SU-DHL-6 (cell line): ENCODE measurements around the gene UGT1A10.
"Not testable (repeated sequence)": the region's sequence is repeated elsewhere in the genome, so short reads cannot be mapped to it uniquely, and the experiment has no call there.

Experiments used
- H2AFZ ChIP-seq: fragments of 200-600 bp; sonication (generic); 2 replicates; pipeline ENCODE4 v1.6.1; 2014; ENCODE audit warnings: low read depth, mild to moderate bottlenecking, moderate library complexity, mixed read lengths, antibody characterized with exemption, low read length; ENCODE audit not compliant: severe bottlenecking
- H3F3A ChIP-seq: fragments of 200-600 bp; shearing (Covaris generic); 2 replicates; pipeline ENCODE4 v1.6.0; 2016; ENCODE audit warnings: antibody characterized with exemption, mild to moderate bottlenecking; ENCODE audit not compliant: insufficient read depth
- H3K27ac ChIP-seq: fragments of 200-600 bp; sonication (generic); 2 replicates; pipeline ENCODE4 v1.5.1; 2016; ENCODE audit warnings: low read depth, mild to moderate bottlenecking, low read length, moderate library complexity, mixed read lengths
- H3K27me3 ChIP-seq: fragments of 200-600 bp; sonication (generic), shearing (Covaris generic); 2 replicates; pipeline ENCODE4 v1.6.0; 2014; ENCODE audit warnings: mild to moderate bottlenecking, low read length
- H3K36me3 ChIP-seq: fragments of 200-600 bp; sonication (generic); 2 replicates; pipeline ENCODE4 v1.6.1; 2014; ENCODE audit warnings: mild to moderate bottlenecking, low read length, mixed read lengths
- H3K4me2 ChIP-seq: fragments of 300-600, 200-600 bp; shearing (Covaris generic), sonication (generic); 2 replicates; pipeline ENCODE4 v1.6.0; 2014; ENCODE audit warnings: low read length, low read depth, mild to moderate bottlenecking; ENCODE audit not compliant: poor library complexity, severe bottlenecking
- H3K4me3 ChIP-seq: fragments of 200-600 bp; sonication (generic); 2 replicates; pipeline ENCODE4 v1.5.1; 2014; ENCODE audit warnings: antibody characterized with exemption, low read length, mild to moderate bottlenecking, mixed read lengths; ENCODE audit not compliant: insufficient read depth, poor library complexity, severe bottlenecking
- H3K79me2 ChIP-seq: fragments of 200-600 bp; sonication (generic); 2 replicates; pipeline ENCODE4 v1.6.1; 2014; ENCODE audit warnings: mild to moderate bottlenecking, low read length, moderate library complexity; ENCODE audit not compliant: insufficient read depth
- H3K9ac ChIP-seq: fragments of 200-600 bp; sonication (generic); 2 replicates; pipeline ENCODE4 v1.7.0; 2014; ENCODE audit warnings: mild to moderate bottlenecking, low read length
- H3K9me2 ChIP-seq: fragments of 200-600 bp; sonication (generic); replicated peaks from 2 replicates; pipeline ENCODE4 v1.6.1; 2014; ENCODE audit warnings: low read length; ENCODE audit not compliant: insufficient read depth
- H3K9me3 ChIP-seq: fragments of 200-600 bp; sonication (generic); 2 replicates; pipeline ENCODE4 v1.6.1; 2014; ENCODE audit warnings: low read length, mixed read lengths; ENCODE audit not compliant: insufficient read depth
- H4K20me1 ChIP-seq: fragments of 200-600 bp; sonication (generic); 2 replicates; pipeline ENCODE4 v1.6.1; 2014; ENCODE audit warnings: low read depth, mild to moderate bottlenecking, antibody characterized with exemption, low read length, moderate library complexity, mixed read lengths
- EZH2phosphoT487 ChIP-seq: fragments of 200-600 bp; sonication (generic), shearing (Covaris generic); conservative IDR thresholded peaks from 2 replicates; pipeline ENCODE4 v1.6.1; 2018; ENCODE audit warnings: mild to moderate bottlenecking, antibody characterized with exemption, low read length, moderate library complexity, mixed read lengths
- TF ChIP-seq, protein P1 (sequence below): fragments of 200-600 bp; sonication (generic); IDR thresholded peaks from one replicate; pipeline ENCODE4 v1.5.1; 2017; ENCODE audit warnings: antibody characterized with exemption, mild to moderate bottlenecking, low read length, moderate library complexity; ENCODE audit not compliant: insufficient read depth, poor library complexity, severe bottlenecking

UGT1A10 gene

DNA sequence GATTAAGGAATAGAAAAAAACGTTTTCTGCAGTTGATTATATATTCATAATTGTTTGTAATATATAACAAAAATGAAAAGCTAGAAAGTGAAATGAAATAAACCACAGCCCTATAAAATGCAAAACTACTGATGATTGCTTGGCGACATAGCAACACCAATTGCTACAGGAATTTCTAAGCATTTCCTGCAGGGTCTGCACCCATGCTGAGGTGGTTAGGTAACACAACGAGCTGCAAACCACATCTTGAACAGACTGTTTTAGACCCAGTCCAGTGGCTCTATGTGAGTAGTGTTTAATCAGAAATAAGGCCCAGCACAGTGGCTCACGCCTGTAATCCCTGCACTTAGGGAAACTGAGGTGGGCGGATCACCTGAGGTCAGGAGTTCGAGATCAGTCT, 18.3 kb downstream of the UGT1A10 start:
- Histone ChIP-seq H3K9me3 (no peaks in the 10 kb centered on the region), H3F3A (no peaks in the 10 kb centered on the region), H2AFZ (no peak overlapping the region), H3K9me2 (no peaks in the 10 kb centered on the region), H3K9ac (no peak overlapping the region), H3K36me3 (no peaks in the 10 kb centered on the region; the same call in 1 of the 2 replicates), H4K20me1 (no peaks in the 10 kb centered on the region), H3K4me2 (no peak overlapping the region), H3K27me3 (no peaks in the 10 kb centered on the region), H3K79me2 (no peaks in the 10 kb centered on the region), H3K4me3 (no peak overlapping the region), H3K27ac (no peak overlapping the region)
- no peak for TF ChIP-seq EZH2phosphoT487
- TF ChIP-seq, protein P1, sequence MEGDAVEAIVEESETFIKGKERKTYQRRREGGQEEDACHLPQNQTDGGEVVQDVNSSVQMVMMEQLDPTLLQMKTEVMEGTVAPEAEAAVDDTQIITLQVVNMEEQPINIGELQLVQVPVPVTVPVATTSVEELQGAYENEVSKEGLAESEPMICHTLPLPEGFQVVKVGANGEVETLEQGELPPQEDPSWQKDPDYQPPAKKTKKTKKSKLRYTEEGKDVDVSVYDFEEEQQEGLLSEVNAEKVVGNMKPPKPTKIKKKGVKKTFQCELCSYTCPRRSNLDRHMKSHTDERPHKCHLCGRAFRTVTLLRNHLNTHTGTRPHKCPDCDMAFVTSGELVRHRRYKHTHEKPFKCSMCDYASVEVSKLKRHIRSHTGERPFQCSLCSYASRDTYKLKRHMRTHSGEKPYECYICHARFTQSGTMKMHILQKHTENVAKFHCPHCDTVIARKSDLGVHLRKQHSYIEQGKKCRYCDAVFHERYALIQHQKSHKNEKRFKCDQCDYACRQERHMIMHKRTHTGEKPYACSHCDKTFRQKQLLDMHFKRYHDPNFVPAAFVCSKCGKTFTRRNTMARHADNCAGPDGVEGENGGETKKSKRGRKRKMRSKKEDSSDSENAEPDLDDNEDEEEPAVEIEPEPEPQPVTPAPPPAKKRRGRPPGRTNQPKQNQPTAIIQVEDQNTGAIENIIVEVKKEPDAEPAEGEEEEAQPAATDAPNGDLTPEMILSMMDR: no peak

DNA sequence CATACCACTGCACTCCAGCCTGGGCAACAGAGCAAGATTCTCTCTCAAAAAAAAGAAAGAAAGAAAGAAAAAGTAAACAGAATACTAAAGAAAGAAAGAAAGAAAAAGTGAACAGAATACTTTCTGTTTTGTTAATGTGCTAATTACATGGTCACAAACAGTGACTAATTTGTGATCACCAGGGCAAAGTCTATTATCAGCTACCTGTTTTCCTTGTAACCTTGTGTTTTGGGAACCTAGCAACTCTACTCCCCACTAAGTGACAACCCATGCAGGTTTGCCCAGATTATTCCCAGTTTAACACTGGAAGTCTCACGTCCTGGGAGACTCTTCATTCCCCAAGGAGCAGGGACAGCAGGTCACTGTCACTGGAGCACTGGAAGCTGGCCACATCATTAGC, 18.8 kb downstream of the UGT1A10 start:
- Histone ChIP-seq H3K9me3 (no peaks in the 10 kb centered on the region), H3K9me2 (no peaks in the 10 kb centered on the region), H3K4me3 (no peak overlapping the region), H3K36me3 (no peaks in the 10 kb centered on the region), H3K27ac (no peak overlapping the region), H3K79me2 (no peaks in the 10 kb centered on the region), H3F3A (no peaks in the 10 kb centered on the region), H3K27me3 (no peaks in the 10 kb centered on the region), H3K4me2 (no peak overlapping the region), H2AFZ (no peak overlapping the region), H4K20me1 (no peaks in the 10 kb centered on the region), H3K9ac (no peak overlapping the region)
- TF ChIP-seq, protein P1: no peak
- TF ChIP-seq EZH2phosphoT487: no peak

DNA sequence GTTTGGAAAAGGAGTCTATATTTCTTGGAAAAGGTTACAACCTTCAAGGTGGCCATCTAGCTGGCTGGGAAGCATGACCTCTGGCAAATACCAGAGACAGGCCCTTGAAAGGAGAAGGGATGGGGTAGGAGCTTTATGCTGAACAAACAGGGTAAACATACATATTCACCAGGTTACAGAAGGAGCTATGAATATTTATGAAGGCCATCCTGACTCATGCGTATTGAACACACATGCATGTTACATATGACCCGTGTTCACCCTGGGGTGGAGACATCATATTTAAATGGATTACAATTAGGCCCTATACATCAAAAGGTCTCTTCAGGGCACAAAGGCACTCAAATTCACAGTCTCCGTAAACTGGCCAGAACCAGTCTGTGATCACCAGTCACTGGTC, 19.7 kb downstream of the UGT1A10 start:
- H3K9me3 ChIP-seq, H3K4me3 ChIP-seq, H3K79me2 ChIP-seq, H3K27me3 ChIP-seq, H3K36me3 ChIP-seq, H3K4me2 ChIP-seq, H3K9ac ChIP-seq, H3K27ac ChIP-seq, H4K20me1 ChIP-seq, H3F3A ChIP-seq, H3K9me2 ChIP-seq, H2AFZ ChIP-seq: not testable (repeated sequence)

DNA sequence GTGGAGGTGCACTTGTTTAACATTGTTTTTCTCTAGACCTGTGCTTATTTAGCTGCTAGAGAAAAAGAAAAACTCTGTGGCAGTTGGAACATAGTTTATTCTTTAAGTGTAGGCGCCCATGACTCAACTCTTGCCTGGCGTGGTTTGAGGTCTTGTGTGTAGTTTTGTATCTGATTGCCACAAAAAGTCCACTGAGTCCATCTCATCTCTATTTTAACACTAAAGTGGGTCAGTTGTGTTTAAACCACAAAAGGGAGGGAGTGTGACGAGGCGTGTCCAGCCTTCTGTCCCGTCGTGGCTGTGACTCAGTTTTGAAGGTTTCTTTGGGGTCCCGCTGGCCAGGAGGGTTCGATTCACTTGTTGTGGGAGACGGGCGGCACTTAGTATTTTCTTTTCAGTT, 20.2 kb downstream of the UGT1A10 start:
- Histone ChIP-seq H3K27ac (no peak overlapping the region), H3K36me3 (no peaks in the 10 kb centered on the region), H3K79me2 (no peaks in the 10 kb centered on the region), H3K9me2 (no peaks in the 10 kb centered on the region), H3K9me3 (no peaks in the 10 kb centered on the region), H3K27me3 (no peaks in the 10 kb centered on the region), H2AFZ (no peak overlapping the region), H3K4me2 (no peak overlapping the region), H3F3A (no peaks in the 10 kb centered on the region), H3K4me3 (no peak overlapping the region), H3K9ac (no peak overlapping the region), H4K20me1 (no peaks in the 10 kb centered on the region)
- no peak for TF ChIP-seq EZH2phosphoT487
- TF ChIP-seq, protein P1: no peak
